Body of pancreas (tissue), 4 donors: ENCODE measurements around the gene SYK.

ENCODE experiments used
- POLR2A ChIP-seq, 3 donors: fragments of 450-650 bp; IDR thresholded peaks; one replicate each; pipeline ENCODE4 v1.6.1; 2016; ENCODE audit warnings: antibody characterized with exemption in 3 of 3, mild to moderate bottlenecking in 2 of 3
- TF ChIP-seq, protein P1 (sequence below), 7 experiments: fragments of 450-650 bp in 4 of 7; fragments of 200-600 bp in 3 of 7; sonication (generic) in 3 of 7; IDR thresholded peaks; one replicate each; pipeline ENCODE4 v1.5.1; 2016 to 2019; ENCODE audit warnings: antibody characterized with exemption in 7 of 7

DNA sequence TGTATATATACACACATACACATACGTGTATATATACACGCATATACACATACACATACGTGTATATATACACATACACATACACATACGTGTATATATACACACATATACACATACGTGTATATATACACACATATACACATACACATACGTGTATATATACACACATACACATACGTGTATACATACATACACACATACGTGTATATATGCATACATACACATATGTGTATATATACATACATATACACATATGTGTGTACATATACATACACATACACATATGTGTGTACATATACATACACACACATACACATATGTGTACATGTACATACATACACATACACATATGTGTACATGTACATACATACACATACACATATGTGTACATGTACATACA lies 82.6 kb downstream of the SYK start:
- no peak for TF ChIP-seq POLR2A (IDR thresholded peaks at IDR 0.05)
- TF ChIP-seq, protein P1, sequence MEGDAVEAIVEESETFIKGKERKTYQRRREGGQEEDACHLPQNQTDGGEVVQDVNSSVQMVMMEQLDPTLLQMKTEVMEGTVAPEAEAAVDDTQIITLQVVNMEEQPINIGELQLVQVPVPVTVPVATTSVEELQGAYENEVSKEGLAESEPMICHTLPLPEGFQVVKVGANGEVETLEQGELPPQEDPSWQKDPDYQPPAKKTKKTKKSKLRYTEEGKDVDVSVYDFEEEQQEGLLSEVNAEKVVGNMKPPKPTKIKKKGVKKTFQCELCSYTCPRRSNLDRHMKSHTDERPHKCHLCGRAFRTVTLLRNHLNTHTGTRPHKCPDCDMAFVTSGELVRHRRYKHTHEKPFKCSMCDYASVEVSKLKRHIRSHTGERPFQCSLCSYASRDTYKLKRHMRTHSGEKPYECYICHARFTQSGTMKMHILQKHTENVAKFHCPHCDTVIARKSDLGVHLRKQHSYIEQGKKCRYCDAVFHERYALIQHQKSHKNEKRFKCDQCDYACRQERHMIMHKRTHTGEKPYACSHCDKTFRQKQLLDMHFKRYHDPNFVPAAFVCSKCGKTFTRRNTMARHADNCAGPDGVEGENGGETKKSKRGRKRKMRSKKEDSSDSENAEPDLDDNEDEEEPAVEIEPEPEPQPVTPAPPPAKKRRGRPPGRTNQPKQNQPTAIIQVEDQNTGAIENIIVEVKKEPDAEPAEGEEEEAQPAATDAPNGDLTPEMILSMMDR (IDR thresholded peaks at IDR 0.05): no peak
